ENCODE measurements around the gene UBAP1L.

Gene UBAP1L

GRCh38 chr15:65066635-65067316 is 48.2 kb downstream of the UBAP1L start:
- DNase-seq (ENCODE audit: low read depth in 2 of 2) = no peak

DNA sequence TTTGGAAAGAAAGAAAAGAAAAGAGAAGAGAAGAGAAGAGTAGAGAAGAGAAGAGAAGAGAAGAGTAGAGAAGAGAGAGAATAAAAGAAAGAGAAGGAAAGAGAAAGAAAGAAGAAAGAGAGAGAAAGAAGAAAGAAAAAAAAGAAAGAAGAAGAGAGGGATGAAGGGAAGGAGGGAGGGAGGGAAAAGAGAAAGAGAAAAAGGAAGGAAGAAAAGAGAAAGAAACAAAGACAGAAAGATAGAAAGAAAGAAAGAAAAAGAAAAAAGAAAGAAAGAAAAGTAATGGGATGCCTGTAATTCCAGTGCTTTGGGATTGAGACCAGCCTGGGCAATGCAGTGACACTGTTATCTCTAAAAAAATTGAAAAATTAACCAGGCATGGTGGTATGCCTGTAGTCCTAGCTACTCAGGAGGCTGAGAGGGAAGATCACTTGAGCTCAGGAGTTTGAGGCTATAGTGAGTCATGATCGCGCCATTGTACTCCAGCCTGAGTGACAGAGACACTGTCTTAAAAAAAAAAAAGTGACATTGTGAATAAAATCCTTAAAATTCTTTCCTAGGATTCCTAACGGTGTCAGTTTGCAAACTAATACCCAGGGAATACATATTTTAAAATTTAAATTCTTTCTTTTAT is 48.9 kb downstream of the UBAP1L start:
- no peak for DNase-seq (ENCODE audit: low read depth in 2 of 2)

GRCh38 chr15:65062726-65063125 is 52.3 kb downstream of the UBAP1L start:
- no peak for DNase-seq (ENCODE audit: low read depth in 2 of 2)

DNA sequence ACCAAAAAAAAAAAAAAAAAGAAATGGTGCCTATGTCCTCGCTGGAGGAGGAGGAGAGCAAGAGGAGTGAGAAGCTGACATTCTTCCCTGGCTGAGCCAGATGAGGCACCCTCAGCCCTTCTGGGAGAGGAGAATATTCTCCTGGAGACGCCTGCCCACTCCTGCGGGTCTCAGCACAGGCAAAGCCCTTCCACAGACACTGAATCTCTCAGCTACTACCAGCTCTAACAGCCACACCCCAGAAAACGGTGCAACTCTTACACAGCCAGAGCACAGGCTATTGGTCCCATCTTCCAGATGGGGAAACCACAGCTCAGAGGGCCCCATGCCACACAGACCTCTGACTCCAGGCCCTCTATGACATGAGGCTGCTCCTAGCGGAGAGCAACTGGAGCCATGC is 52.9 kb downstream of the UBAP1L start:
- DNase-seq (ENCODE audit: low read depth in 2 of 2) = no peak

GRCh38 chr15:65060641-65061397 is 54.2 kb downstream of the UBAP1L start:
- no peak for DNase-seq (ENCODE audit: low read depth in 2 of 2)

- no peak for DNase-seq (ENCODE audit: low read depth in 2 of 2)
Observed at GRCh38 chr15:65059931-65060596, 54.9 kb downstream of the UBAP1L start.

DNA sequence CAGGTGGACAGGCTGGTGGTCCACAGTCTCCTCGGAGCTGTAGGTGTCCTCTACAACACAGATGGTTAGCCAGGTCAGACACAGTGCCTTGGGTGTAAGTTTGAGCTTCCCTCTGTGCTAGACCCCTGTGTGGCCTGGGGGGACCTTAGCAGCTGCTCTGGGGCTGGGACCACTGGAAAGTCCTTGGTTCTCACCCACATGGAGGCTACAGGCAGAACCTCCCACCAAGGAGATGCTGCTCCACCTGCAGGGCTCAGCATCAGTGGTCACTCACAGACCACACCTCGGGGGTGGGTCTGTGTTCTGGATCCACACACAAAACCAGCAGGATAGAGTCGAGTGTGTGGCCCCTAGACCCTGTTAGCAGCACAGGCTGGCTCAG is 55.6 kb downstream of the UBAP1L start:
- no peak for DNase-seq (ENCODE audit: low read depth in 2 of 2)

DNA sequence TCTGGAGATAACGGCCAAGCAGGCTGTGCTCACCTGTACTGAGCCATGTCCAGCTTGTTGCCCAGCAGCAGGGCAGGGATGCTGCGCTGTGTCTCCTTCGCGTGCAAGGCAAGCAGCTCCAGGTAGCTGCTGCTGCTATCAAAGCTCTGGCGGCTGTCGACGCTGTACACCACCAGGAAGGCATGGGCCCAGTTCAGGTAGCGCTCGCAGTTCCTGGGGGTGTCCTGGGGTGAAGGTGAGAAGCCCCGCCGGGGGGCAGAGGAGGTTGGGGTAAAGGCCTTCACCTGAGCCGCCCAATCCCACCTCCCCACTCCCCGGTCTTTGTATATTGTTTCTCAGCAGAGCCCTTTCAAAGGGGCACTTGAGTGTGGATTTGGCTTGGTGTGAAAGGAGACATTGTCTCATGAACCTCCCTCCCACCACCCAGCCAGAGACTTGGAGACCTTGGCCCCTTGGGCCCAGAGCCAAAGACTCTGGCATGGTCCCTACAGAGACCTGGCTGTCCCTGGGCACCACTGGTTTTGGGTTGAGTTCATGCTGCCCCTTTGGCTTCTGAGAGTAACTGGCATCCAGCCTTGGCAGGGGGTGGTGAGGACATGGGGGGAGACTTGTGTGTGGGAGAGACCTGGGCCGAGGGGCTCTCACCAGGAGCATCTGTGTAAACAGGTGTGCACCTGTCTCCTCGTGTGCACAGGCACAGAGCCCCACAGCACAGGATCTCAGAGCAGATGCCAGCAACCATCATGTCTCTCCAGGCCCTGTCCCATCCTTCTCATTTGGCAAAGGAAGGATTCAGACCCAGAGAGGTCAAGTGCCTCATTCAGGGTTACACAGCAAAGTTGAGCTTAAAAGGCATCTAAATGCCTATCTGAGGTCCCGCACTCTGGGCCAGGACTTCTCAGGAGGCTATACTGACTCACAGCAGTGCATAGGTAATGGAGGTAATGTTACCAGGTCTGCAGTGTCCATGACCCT is 56.3 kb downstream of the UBAP1L start:
- no peak for DNase-seq (ENCODE audit: low read depth in 2 of 2)

- no peak for DNase-seq (ENCODE audit: low read depth in 2 of 2)
Observed at GRCh38 chr15:65057549-65057940, 57.5 kb downstream of the UBAP1L start.

DNA sequence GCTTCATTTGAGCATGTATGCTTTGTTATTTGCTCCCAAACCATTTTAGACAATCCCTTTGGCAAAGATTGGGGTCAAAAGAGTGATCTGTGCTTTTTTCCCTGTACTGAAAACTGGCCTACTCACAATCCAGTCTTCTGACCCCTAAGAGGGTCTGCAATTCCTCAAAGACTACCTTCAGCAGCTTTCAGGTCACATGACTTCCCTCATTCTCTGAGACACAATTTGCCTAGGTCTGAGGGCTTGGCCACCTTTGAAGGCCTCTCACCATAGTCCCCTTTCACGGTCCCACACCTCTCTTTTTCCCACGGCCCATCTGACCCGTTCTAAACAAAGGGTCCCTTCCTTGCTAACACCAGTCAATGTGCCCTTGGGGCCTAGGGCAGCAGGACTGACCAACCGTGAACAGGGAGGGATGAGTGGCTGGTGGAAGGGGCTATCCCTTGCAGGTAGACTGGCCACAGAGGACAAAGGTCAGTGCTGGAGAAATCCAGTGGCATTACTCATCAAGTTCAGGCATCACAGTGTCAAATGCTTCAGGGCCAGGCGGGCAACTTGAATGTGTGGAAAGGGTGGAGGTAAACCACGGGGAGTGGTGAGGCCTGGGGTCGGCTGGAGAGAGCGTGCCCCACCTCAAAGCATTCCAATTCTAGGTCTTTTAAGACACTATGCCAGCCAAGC is 58.0 kb downstream of the UBAP1L start:
- no peak for DNase-seq (ENCODE audit: low read depth in 2 of 2)

GRCh38 chr15:65056106-65056505 is 58.9 kb downstream of the UBAP1L start:
- no peak for DNase-seq (ENCODE audit: low read depth in 2 of 2)

DNA sequence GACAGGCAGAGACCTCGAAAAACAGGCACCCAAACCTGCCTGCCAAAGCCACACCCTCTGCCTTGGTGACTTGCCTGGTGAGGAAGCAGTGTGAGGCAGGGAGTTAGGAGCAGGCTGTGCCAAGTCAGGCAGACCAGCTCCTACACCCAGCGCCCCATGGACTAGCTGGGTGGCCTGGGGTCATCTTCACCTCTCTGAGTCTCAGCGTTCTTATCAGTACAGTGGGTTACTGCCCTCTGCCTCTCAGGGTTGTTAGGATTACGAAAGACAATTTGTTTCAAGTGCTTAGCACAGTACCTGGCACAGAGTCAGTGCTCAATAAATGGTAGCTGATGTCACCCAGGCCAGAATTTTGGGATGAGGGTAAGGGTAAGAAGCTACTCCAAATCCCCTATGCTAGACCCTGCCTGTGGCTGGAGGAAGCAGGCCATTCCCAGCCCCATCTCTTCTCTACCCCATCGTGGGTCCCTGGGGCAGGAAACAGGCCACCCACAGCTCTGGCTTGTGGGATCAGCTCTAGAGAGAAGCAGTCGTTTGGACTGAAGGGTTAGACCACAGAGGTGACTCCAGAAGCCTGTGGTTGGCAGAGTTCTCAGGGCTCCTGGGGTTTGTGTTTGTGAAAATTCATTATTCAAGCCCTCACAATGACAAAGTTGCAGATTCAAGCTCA is 59.7 kb downstream of the UBAP1L start:
- no peak for DNase-seq (ENCODE audit: low read depth in 2 of 2)

DNA sequence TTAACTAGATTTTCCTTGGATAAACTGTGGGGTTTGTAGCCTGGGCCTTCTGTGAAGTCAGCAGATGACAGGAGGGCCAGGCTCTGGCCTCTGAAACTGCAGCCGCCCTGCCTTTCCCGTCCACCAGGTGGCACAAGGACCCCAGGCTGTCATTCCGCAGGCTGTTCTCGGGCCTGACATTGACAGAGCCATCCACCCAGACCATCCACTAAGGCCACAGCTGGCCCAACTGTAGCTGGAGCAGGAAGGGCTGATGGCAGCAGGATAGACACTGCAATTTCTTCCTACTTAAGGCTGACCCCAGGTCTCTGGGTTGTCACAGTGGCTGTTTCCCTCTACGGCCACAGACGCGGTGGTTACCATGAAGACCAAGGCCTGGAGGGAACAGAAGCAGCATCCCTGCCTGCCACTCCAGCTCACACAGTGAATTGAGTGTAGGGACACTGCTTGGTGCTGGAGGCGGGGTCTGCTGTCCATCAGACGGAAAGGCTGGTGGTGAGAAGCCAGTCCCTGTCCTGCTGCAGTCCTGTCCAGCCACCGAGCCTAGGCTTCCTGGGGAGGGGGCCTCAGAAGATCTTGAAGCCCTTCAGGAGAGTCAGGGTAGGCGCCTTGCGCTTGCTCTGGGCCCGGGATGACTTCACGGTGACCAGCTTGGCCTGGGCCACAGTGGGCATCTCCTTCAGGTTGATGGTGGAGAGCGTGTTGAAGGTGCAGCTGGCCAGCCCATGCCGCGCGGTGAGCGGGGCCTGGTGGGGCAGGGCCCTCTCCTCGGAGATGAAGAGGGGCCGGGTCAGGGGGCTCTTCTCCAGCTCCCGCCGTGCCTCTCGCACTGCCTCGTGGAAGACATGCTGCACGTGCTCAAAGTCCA is 60.4 kb downstream of the UBAP1L start:
- peak; percentile 27 to 45 for DNase-seq (ENCODE audit: low read depth in 2 of 2)

DNA sequence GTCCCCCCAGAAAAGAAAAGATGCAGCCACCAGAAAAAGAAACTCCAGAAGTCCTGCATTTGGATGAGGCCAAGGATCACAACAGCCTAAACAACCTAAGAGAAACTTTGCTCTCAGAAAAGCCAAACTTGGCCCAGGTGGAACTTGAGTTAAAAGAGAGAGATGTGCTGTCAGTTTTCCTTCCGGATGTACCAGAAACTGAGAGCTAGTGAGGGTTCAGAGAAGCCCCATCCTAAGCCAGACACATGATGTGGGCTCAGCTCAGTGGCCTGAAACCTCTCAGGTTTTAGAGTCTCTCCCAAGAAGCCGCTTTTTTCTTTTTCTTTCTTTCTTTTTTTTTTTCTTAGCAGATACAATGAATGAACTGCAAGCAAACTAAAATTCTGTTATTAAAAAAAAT is 62.0 kb downstream of the UBAP1L start:
- DNase-seq (ENCODE audit: low read depth in 2 of 2) = no peak

- no peak for DNase-seq (ENCODE audit: low read depth in 2 of 2)
Observed at GRCh38 chr15:65051266-65051665, 63.7 kb downstream of the UBAP1L start.

- DNase-seq (ENCODE audit: low read depth in 2 of 2) = no peak
Observed at GRCh38 chr15:65050270-65050669, 64.7 kb downstream of the UBAP1L start.

DNA sequence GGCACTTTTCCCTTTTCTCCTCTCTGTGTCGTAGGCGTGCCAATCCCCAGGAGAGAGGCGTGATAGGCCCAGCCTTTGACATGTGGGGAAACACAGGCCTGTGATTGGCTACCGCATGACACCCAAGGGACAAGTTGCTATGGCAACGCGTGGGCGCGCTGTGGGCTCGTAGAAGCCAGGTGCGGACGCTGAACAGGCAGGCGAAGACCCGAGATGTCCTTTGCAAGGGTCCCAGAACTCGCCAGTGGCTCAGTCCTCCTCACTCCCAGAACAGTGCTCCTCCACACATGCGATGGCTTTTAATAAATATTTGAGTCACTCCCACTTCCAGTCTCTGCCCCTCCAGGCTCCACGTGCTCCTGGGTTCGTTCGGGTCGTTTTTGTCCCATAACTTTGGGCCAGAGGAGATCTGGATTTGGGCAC is 65.6 kb downstream of the UBAP1L start:
- DNase-seq (ENCODE audit: low read depth in 2 of 2) = peak; percentile 80 to 88

- no peak for DNase-seq (ENCODE audit: low read depth in 2 of 2)
Observed at GRCh38 chr15:65048241-65048640, 66.8 kb downstream of the UBAP1L start.
